Right lung (tissue), 5 donors: Measurements from ENCODE around the gene KRTAP12-4. TPM values are rescaled to one million over a fixed set of nuclear protein-coding genes. Genes with fewer than 3 reads are reported as not detected.
"Not testable (repeated sequence)": the region's sequence is repeated elsewhere in the genome, so short reads cannot be mapped to it uniquely, and the experiment has no call there.

Experiments used
- DNase-seq, 2 donors: peaks; one replicate each; pipeline ENCODE4 v3.0.0-alpha.2; 2013
- polyA plus RNA-seq, 5 donors: library from polyadenylated mRNA; unstranded; fragments of 120-200 nt; gene quantifications; one replicate each; pipeline versions ENCODE4 v1.2.1 to v1.2.3, GENCODE V29; 2013; ENCODE audit warnings: inconsistent platforms in 1 of 5, low replicate concordance in 1 of 5; ENCODE audit not compliant: insufficient read length in 5 of 5, insufficient read depth in 1 of 5

The KRTAP12-4 gene
- polyA plus RNA-seq, 5 donors = not detected

DNA sequence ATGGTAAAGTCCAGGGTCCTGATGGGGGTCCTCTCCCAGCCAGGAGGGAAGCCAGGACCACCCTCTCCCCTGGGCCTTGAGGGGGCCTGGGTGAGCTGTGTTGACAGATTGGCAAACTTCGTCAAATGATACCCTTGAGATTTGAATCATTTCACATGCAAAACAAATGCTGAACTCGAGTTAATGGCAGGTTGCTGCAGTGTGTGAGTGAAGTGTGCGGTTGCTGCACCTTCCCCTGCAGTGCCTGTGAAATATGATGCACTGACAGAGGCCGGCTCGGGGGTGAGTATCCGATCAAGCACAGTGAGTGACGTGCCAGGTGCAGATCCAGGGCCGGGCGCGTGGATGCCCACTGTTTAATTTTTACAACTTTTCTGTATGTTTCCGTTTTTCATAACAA, 33.2 kb upstream of the KRTAP12-4 start:
- no peak for DNase-seq

DNA sequence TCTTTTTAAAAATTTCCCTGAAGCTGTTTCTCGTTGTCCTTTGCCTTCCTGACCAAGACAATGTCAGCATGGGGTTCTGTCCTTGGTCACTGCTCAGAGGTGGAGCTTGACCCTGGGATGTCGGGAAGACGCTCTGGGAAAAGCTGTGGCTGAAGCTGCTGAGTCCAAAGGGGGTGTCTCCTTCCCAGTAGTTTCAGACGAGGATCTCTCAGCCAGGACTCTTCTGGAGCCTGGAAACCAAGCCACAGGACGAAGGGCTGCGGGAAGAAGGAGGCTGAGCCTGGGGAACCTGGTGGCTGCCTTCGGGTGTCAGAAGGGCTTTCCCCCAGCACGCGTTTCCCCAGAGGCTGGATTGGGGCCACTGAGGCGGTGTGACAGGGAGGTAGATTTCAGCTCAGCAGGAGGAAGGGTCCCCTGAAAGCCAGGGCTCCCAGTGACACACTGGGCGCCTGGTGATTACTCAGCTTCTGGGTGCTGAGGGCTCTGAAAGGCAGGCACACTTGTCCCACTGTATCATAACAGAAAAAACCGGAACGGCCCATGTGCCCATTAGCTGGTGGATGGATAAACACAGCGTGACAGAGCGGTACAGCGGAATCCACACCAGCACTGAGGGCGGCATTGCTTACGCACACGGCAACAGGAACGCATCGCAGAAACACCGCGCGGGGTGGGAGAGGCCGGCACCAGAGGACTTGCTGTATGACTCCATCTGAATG, 32.5 kb upstream of the KRTAP12-4 start:
- DNase-seq = no peak

DNA sequence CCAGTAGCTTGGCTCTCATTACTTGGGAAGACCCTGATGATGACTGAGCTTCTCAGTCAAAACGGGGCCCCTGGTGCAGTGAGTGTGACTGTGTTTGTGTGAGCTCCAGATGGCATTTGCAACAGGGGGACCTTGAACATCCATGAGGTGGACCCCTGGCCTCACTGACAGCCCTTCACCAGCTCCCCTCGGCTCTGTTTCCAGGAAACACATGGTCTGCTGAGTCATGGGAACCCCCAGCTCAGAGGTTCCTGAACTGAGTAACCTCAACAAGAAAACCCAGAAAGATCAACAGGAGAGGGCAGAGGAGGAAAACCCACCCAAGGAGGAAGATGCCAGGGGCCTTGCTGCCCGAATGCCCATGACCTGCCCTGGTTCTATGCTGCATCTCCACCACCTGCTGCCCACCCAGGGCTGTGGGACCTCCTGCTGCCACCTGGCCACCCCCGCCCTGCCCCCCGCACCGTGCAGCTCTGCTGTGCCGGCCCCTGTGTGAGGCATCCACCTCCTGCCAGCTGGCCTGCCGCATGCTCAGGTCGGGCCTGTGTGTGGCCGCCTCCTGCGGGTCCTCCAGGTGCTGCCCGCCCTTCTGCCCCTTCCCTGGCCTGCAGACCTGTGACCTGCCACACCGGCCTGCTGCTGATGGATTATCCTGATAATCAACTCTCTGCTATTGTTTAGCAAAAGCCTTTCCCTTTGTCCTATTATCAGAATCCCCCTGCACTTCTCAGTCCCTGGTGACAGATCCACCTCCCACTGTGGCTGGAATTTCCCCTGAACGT, 31.7 kb upstream of the KRTAP12-4 start:
- DNase-seq = no peak

DNA sequence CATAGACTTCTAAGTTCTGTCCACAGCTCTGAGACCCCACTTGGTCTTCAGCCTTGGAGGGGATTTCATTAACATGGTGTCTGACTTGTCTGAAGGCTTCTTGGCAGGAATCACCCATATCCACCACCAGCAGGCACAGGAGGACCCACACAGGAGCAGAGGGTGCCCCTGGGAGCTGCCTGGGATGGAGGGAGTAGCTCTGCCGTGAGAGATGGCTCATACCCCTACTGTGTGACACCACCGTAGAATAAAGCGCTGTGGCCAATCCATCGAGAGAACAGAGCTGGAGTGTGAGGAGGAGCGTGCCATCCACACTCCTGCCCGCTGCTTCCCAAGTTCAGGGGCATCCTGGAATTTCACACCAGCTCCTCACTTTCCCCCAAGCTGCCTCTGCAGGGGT, 30.6 kb upstream of the KRTAP12-4 start:
- DNase-seq = not testable (repeated sequence)

DNA sequence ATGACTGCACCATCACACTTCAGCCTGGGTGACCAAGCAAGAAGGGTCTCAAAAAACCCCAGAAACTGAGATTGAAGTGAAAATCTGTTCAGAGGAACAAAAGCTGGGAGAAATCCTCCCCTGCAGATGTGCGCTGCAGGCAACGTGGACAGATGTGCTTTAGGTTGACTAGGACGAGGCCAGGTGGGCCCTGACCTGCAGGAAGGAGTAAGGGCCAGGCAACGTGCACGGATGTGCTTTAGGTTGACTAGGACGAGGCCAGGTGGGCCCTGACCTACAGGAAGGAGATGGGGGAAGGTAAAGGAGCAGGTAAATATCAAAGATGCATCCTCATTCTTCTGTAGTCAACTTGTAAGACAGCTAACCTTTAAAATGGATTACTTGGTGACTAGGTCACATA, 30.0 kb upstream of the KRTAP12-4 start:
- DNase-seq = no peak

DNA sequence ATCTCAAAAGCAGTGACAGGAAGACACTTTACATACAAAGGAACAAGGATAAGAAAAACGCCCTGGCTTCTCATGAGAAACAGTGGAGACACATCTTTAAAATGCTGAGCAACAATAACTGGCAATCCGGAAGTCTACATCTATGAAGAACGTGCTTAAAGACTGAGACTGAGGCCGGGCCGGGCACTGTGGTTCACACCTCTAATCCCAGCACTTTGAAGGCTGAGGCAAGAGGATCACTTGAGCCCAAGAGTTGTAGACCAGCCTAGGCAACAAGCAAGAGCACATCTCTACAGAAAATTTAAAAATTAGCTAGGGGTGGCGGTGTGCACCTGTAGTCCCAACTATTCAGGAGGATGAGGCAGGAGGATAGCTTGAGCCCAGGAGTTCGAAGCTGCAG, 29.6 kb upstream of the KRTAP12-4 start:
- no peak for DNase-seq

DNA sequence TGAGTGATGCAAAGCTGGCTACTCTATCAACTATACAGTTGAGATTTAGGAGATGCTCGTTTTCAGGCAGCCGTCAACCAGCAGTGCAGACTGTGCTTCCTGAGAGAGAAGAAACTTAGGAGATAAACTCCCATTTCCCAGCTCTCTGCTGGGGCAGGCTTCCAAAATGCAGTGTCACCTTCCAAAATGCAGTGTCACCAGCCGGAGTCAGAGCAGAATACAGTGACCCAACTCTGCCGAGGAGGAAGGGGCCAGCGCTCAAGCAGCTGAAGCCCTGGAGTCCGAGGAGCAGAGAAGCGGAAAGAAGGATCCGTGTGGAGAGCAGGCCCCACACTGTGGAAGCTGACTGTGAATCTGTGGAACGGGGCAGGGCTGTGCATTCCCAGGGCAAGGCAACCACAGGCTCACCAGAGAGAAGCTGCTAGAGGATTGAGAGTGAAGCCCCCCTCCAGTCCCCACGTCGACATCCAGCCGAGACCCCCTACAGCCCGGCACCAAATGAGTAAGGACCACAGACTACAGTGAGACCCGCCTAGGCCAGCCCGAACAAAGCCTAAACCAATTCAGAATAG, 28.2 kb upstream of the KRTAP12-4 start:
- no peak for DNase-seq

DNA sequence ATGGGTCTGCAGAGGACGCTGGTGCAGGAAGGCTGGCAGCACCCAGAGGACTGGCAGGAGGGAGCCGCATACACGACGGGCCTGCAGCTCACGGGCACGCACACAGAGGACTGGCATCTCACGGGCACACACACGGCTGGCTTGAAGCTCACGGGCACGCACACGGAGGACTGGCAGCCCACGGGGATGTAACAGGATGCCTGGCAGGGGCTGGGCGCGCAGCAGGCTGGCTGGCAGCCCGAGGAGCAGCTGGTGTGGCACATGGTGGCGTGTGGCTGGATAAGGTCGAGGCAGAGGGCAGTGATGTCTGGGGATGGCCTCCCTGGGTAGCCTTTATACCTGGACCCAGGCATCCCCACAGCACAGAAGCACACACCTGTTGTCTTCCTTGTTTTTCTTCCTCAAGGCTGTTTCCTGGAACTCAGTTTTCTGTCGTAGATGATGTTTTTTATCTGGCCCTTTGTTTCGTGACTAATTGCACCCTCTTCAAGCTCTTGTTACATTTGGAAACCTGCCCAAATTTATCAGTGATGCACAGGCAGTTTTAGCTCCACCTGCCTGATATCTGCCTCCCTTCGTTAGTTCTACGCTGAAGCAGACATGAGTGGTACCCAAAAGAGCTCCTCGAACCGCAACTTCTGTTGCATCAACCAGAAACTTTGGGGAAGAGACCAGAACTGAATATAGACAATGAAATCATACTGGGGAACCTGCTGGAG, 27.6 kb upstream of the KRTAP12-4 start, which contains the start of gene KRTAP12-1:
Gene KRTAP12-1 (minus strand): TSS at position 303 of the 719 bp plus-strand sequence. CDS start 40 bp downstream, at position 263.
- no peak for DNase-seq

DNA sequence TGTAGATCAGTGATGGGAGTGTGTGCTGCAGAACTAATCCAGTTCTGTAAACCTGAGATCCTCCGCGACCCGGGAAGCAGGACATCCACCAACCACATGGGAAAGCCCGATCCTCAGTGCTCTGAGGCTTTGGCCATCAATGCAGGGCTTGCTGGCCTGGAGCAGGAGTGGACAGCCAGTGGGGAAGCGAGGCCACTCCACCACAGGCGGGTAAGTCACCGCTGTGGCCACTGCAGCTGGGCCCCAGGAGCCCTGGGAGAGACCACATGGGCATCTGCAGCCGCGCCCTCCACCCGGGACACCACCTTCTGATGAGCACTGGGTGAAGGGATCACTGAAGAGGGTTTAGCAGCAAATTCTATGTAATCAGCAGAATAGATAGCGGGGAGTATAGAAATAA, 26.7 kb upstream of the KRTAP12-4 start:
- no peak for DNase-seq

DNA sequence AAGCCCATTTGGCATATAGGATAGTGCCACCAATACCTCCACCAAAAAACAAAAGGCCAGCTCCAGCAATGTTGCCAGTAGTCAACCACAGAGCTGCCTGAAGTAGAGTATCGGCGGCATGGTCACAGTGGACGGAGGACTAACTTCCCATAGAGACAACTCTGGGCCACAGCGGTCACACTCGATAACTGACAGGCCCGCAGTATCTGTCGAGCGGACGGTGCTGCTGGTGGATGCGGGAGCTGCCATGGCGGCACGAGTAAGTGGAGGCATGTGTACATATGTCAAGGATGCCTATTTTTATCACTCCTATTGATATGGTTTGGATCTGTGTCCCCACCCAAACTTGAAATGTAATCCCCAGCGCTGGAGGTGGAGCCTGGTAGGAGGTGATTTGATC, 23.4 kb upstream of the KRTAP12-4 start:
- DNase-seq = no peak

DNA sequence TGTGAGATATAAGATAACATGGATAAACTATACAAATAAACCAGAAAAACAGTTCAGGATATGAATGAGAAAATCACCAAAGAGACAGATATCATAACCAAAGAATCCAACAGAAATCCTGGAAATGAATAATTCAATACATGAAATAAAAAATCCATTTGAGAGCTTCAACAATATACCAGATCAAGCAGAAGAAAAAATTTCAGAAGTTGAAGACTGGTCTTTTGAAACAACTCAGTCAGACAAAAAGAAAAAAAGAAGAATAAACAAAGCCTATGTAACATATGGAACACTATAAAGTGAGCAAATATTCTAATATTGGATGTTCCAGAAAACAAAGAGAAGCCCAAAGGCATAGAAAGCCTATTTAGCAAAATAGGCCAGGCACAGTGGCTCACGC, 17.5 kb upstream of the KRTAP12-4 start:
- DNase-seq = no peak

DNA sequence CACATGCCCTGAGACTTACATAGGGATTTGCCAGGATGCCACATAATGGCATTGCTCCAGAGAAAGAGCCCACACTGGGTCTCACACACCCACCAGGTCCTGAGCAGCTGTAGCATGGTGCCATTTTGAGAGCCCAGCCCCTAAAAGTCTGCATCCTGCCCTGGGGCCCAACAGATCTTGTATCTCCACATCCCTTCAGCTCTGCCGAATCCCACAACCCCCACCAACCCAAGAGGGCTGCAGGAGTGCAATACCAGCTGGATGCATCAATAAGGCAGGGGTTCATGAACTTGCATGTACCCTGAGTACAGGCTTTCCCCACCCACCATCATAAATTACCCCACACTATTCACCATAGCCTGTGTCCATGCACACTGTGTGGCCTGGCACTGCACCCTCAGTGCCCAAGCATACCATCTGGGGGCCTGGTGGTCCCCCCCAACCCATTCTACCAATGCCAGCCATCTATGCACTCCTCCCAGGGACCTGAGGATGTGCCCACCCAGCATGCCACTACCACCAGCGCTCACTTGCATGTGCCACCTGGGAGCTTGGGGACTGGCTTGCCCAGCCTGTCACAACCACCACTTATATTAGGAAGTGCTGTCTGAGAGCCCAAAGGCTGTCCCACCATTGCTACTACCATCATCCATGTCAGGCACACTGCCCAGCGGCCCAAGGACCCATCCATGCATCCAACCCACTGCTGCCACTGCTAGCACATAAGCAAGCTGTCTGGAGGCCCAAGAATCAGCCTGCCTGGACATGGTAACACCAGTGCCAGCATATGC, 16.4 kb upstream of the KRTAP12-4 start:
- no peak for DNase-seq

DNA sequence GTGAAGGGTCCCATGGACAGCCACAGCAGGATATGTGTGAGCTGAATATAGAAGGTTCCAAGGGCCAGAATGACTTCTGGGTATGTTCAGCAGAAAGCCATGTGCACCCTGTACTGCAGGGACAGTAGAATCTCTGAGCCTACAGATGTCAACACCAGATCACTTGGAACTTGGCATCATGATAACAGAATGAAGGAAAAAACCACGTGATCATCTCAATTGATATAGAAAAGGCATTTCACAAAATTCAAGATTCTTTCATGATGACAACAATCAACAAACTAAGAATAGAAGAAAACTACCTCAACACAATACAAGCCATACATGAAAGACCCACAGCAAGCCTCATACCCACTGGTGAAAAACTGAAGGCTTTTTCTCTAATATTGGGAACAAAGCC, 13.2 kb upstream of the KRTAP12-4 start:
- DNase-seq = no peak

DNA sequence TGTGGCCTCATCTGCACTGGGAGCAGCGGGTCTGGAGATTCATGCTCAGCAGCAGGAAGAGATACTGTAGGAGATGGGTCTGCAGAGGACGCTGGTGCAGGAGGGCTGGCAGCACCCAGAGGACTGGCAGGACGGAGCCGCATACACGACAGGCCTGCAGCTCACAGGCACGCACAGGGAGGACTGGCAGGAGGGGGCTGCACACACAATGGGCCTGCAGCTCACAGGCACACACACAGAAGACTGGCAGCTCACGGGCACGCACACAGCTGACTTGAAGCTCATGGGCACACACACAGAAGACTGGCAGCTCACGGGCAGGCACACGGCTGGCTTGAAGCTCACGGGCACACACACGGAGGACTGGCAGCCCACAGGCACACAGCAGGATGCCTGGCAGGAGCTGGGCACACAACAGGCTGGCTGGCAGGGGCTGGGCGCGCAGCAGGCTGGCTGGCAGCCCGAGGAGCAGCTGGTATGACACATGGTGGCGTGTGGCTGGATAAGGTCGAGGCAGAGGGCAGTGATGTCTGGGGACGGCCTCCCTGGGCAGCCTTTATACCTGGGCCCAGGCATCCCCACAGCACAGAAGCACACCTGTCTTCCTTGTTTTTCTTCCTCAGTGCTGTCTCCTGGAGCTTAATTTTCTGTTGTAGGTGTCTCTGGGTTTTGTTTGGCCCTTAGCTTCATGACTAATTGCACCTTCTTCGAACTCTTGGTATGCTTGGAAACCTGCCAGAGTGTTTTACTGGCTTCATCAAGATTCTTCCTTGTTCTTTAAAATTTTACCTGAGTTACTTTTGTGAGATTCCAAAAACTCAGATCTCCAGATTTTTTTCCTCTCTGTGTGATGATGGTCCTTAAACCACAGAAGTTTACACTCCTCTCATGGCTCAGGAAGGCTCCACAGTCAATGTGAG, 12.2 kb upstream of the KRTAP12-4 start, which contains the start of gene KRTAP12-2:
Gene KRTAP12-2 (minus strand): TSS at position 527 of the 920 bp plus-strand sequence. CDS start 41 bp downstream, at position 486.
- no peak for DNase-seq

DNA sequence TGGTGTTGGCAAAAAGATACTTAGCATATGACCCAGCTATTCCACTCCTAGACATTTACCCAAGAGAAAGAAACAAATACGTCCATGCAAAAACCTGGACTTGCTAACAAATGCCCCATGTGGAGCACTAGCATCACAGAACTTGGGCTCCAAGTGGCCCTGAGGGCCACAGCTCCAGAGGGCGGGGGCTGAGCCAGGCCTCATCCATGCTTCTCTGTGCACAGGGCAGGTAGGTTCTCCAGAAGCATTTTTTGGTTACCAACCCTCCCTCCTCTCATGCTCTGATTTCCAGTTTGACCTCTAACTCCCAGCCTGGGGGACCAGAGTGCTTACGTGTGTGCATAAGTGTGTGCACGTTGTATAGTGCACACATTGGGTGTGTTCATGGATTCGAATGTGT, 10.2 kb upstream of the KRTAP12-4 start:
- DNase-seq = no peak

DNA sequence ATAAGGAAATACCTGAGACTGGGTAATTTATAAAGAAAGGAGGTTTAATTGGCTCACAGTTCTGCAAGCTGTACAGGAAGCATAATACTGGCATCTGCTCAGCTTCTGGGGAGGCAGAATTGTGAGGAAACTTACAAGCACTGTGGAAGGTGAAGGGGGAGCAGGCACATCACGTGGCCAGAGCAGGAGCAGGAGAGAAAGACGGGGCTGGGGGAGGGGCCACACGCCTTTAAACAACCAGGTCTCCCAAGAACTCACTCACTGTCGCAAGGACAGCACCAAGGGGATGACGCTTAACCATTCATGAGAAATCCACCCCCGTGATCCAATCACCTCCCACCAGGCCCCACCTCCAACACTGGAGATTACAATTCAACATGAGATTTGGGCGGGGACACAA, 7.1 kb upstream of the KRTAP12-4 start:
- not testable (repeated sequence) for DNase-seq

DNA sequence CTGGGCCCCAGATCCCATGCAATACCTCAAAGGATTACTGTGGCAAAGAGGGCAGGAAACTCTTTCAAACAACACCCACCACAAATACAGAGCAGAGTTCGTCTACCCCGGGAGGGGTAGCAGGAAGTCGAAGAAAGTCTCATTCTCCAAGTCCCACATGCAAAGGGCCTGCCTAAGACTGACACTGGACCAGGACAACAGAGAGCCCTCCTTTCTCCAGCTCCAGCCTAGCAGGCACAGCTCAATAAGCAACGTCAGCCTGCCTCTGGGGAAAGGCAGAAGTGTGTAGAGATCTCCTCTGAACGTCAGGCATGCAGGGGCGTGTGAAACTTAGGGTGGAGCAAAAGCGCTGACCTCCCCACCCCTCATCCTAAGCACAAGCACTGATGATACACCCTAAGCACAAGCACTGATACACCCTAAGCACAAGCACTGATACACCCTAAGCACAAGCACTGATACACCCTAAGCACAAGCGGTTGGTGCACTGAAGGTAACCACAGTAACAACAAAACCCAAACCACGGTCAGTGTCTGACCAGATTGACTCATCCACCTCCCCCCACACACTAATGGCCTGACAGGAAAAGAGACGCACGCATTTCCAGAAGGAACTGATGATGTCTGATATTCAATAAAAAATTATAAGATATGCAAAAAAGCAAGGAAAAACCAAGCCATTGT, 4.6 kb upstream of the KRTAP12-4 start:
- no peak for DNase-seq

DNA sequence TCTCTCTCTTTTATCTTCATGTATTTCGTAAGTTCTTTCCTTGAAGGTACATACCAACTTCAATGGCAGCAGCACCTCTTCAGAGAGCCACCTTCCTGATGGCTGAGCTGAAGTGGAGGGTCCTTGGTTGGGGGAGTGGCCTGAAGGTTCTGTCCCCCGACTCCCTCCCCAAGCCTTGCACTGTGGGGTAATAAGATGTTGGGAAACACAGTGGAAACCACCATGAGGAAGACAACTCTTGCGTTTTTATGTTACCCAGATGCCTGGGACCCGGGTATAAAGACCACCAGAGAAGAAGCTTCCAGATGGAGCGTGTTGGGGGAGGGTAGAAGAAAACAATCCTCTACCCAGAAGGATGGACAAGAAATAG, 4.1 kb upstream of the KRTAP12-4 start:
- no peak for DNase-seq
